Measurements from ENCODE around the gene ENDOU. TPM values are rescaled to one million over a fixed set of nuclear protein-coding genes. Genes with fewer than 3 reads are reported as not detected.

ENDOU gene
- total RNA-seq, 2 donors from 2014 or later, result 1.0 TPM; not detected in 1

GRCh38 chr12:47707355-47707754, 17.9 kb downstream of the ENDOU start:
- no peak overlapping the region for H3K4me3 ChIP-seq
- no peaks in the 10 kb centered on the region for H3K36me3 ChIP-seq
- no peak overlapping the region for H3K27ac ChIP-seq
- intact Hi-C loops (cut with DNase I), result no loop called here
- H3K9me3 ChIP-seq, result no peaks in the 10 kb centered on the region
- DNase-seq (ENCODE audit: low spot score), result no peak
- no peaks in the 10 kb centered on the region for H3K27me3 ChIP-seq (replicated peaks; ENCODE audit: insufficient read depth)
- no peak for TF ChIP-seq POLR2A (IDR thresholded peaks at IDR 0.05)
- no peak for TF ChIP-seq POLR2AphosphoS5 (IDR thresholded peaks at IDR 0.05)
- TF ChIP-seq CTCF (IDR thresholded peaks at IDR 0.05), result no peak
- H3K4me1 ChIP-seq (replicated peaks), result no peaks in the 10 kb centered on the region

- H3K27ac ChIP-seq, result peak within 1 kb of the TSS; percentile 76 to 77
- peak; percentile 95 for DNase-seq (ENCODE audit: low spot score)
- no peaks in the 10 kb centered on the region for H3K27me3 ChIP-seq (replicated peaks; ENCODE audit: insufficient read depth)
- no peaks in the 10 kb centered on the region for H3K9me3 ChIP-seq
- H3K36me3 ChIP-seq, result no peaks in the 10 kb centered on the region
- no peaks in the 10 kb centered on the region for H3K4me1 ChIP-seq (replicated peaks)
- under 1% methylated on average over 66 of the region's 66 CpGs for WGBS
- intact Hi-C loops (cut with DNase I), result no loop called here
- H3K4me3 ChIP-seq, result peak within 1 kb of the TSS; percentile 75 to 93
- TF ChIP-seq POLR2AphosphoS5 (IDR thresholded peaks at IDR 0.05), result peak; percentile 97
- TF ChIP-seq POLR2A (IDR thresholded peaks at IDR 0.05), result peak; percentile 82
- TF ChIP-seq CTCF (IDR thresholded peaks at IDR 0.05), result peak; percentile 36 to 75 (median 64)
Measured at GRCh38 chr12:47705566-47706425, 19.5 kb downstream of the ENDOU start, which contains the start of gene RPAP3. Gene RPAP3 (minus strand): TSS chr12:47706030. CDS start chr12:47702840, 3,190 bp downstream.

- intact Hi-C loops (cut with DNase I), result no loop called here
- H3K4me3 ChIP-seq, result peak overlapping the region; percentile 75 to 93
- TF ChIP-seq POLR2AphosphoS5 (IDR thresholded peaks at IDR 0.05), result no peak
- no peak for TF ChIP-seq POLR2A (IDR thresholded peaks at IDR 0.05)
- no peak for TF ChIP-seq CTCF (IDR thresholded peaks at IDR 0.05)
- H3K4me1 ChIP-seq (replicated peaks), result no peaks in the 10 kb centered on the region
- WGBS, result 0% methylated on average over 9 of the region's 9 CpGs
- H3K9me3 ChIP-seq, result no peaks in the 10 kb centered on the region
- H3K36me3 ChIP-seq, result no peaks in the 10 kb centered on the region
- DNase-seq (ENCODE audit: low spot score), result no peak
- H3K27ac ChIP-seq, result peak overlapping the region; percentile 76 to 77
- no peaks in the 10 kb centered on the region for H3K27me3 ChIP-seq (replicated peaks; ENCODE audit: insufficient read depth)
Measured at GRCh38 chr12:47705229-47705565, 20.1 kb downstream of the ENDOU start.

- intact Hi-C loops (cut with DNase I), result no loop called here
Measured at GRCh38 chr12:47704719-47705118, 20.6 kb downstream of the ENDOU start.

GRCh38 chr12:47700263-47700662, 25.0 kb downstream of the ENDOU start:
- no peak for TF ChIP-seq POLR2A (IDR thresholded peaks at IDR 0.05)
- Histone ChIP-seq H3K27me3 (replicated peaks; ENCODE audit: insufficient read depth) (no peaks in the 10 kb centered on the region), H3K4me3 (no peak overlapping the region), H3K27ac (no peak overlapping the region), H3K9me3 (no peaks in the 10 kb centered on the region), H3K36me3 (no peaks in the 10 kb centered on the region), H3K4me1 (replicated peaks) (no peaks in the 10 kb centered on the region)
- no peak for DNase-seq (ENCODE audit: low spot score)
- WGBS, result 99% methylated on average over 2 of the region's 2 CpGs
- intact Hi-C loops (cut with DNase I), result no loop called here

More at GRCh38 chr12:47704719-47705118, 20.6 kb downstream of the ENDOU start:
- no peak for DNase-seq (ENCODE audit: low spot score)
- H3K4me3 ChIP-seq, result peak overlapping the region in 1 of 2 donors; percentile 93
- WGBS, result 90% methylated on average over 9 of the region's 9 CpGs
- no peak overlapping the region for H3K27ac ChIP-seq
- H3K36me3 ChIP-seq, result no peaks in the 10 kb centered on the region
- TF ChIP-seq POLR2A (IDR thresholded peaks at IDR 0.05), result no peak
- no peaks in the 10 kb centered on the region for H3K27me3 ChIP-seq (replicated peaks; ENCODE audit: insufficient read depth)
- H3K4me1 ChIP-seq (replicated peaks), result no peaks in the 10 kb centered on the region
- H3K9me3 ChIP-seq, result no peaks in the 10 kb centered on the region

- WGBS, result 86% methylated on average over 7 of the region's 7 CpGs
- H3K27ac ChIP-seq, result no peak overlapping the region
- intact Hi-C loops (cut with DNase I), result no loop called here
- no peak overlapping the region for H3K4me3 ChIP-seq
- no peak for DNase-seq (ENCODE audit: low spot score)
- H3K4me1 ChIP-seq (replicated peaks), result no peaks in the 10 kb centered on the region
- no peaks in the 10 kb centered on the region for H3K36me3 ChIP-seq
- no peaks in the 10 kb centered on the region for H3K27me3 ChIP-seq (replicated peaks; ENCODE audit: insufficient read depth)
- TF ChIP-seq POLR2AphosphoS5 (IDR thresholded peaks at IDR 0.05) (no peak), CTCF (IDR thresholded peaks at IDR 0.05) (no peak), POLR2A (IDR thresholded peaks at IDR 0.05) (no peak)
- H3K9me3 ChIP-seq, result no peaks in the 10 kb centered on the region
Measured at GRCh38 chr12:47698631-47699030, 26.7 kb downstream of the ENDOU start.
